ENCODE data around the gene MST1R.
"Not testable (repeated sequence)": the region's sequence is repeated elsewhere in the genome, so short reads cannot be mapped to it uniquely, and the experiment has no call there.

The MST1R gene

DNA sequence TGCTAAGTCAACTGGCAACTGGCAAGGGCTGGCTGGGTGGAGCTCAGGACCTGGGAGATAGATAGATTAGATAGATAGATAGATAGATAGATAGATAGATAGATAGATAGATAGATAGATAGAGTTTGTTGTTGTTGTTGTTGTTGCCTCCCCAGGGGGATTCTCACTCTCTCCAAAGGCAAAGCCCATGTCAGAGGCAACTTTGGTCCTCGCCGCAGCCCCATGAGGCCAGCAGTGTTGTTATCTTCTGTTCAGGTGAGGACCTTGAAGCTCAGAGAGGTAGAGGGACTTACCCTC is 7.4 kb upstream of the MST1R start:
- no peak for DNase-seq

GRCh38 chr3:49910409-49911123 is 6.9 kb upstream of the MST1R start:
- no peak for DNase-seq

DNA sequence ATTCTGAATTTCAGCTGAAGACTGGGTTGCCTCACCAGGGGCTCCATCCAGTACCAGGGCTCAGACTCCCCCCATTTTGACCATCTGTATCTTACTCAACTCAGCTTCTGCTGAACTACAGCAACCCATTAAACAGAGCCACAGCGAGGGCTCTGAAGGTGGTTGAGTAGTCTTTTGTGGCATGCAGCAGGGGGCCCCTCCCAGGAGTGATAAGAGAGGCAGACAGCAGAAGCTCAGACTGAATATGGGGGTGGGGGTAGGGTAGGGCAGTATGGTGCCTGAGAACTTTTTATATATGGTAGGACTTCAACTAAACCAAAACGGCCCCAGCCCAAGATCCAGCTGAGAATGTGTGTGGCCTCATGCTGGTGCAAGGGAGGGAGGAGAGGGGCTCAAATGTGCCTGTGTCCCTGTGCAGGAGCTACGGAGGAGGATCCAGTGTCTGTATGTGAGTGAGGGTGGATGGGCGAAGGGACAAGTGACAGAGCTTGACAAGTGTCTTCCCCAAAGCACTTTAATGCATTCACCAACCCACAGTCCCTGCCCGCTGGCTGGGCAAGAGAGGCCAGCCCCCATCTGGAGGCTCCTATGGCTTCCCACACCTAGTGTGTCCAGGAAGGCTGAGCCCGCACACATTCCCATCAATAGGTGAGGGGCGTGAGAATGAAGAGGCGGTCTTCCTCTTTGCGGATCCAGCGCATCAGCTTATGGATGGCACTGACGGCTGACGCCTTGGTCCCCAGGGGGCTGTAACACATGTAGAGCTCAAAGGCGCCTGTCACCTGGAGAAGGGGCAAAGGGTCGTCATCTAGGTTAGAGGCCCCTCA is 4.9 kb upstream of the MST1R start:
- no peak for DNase-seq

DNA sequence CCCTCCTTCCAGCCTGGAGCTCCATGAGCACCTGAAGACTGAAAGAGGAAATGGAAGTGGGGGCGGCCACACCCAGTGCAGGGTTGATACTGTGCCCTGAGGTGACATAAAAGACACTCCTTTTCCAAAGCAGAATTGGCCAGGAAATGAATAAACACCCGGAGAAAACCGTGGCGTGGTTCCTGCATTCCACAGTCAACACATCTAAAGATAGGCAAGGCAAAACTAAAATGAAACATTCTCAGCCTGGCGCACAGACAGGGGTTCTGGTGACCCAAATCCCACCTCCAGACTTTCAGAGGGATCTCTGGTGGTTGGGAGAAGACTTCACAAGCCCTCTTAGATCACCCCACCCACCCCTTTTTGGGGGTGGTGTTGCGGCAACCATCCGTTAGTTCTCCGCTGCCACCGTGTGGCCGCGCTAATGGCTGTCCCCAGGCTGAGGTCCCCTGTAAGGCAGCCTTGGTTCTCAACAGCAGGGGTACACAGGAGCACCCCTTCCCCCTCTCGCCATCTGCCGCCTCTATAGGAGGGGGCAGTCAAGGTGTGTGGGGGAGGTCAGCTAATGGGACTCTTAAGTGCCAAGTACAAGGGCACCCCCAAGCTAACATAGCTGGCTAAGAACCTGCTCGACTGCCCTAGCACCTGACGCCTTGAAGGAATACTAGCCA is 2.5 kb upstream of the MST1R start:
- DNase-seq = peak; percentile 41

GRCh38 chr3:49904448-49904847 is 775 bp upstream of the MST1R start:
- not testable (repeated sequence) for DNase-seq

DNA sequence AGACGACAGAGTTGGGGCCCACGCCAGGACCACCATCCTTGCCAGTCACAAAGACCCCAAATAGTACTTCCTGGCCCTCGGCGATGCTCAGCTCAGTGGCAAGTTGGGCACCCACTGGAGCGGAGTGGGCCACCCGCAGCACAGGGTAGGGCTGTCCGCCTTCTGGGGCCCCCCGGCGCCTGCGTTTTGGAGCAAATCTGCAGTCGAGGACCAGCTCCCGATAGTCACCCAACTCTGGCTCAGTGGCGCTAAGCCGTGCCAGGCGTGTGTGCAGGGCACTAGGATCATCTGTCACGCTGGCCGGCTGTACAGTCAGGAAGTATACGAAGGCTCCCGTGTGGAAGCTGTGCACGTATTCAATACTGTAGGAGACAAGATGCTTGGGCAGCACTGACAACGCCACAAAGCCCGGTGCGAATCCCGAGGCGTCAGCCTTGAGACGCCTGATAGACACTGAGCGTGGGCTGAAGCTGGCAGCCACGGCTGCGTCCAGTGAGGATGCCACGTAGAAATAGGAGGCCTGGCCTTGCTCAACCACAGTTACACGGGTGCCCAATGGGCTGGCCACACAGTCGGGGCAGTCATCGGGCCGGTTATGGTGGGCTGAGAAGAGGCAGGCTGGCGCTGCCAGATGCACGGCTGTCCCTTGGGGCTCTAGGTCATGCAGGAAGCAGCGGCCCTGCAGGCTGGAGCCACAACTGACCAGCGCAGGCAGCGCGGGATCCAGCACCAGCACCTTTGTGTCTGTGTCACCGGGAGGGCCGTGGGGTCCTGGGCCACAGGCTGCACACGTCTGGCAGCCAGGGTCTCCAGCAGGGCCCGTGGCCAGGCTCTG is 945 bp downstream of the MST1R start:
- no peak for DNase-seq

GRCh38 chr3:49901366-49902339 is 2.0 kb downstream of the MST1R start:
- DNase-seq = no peak

DNA sequence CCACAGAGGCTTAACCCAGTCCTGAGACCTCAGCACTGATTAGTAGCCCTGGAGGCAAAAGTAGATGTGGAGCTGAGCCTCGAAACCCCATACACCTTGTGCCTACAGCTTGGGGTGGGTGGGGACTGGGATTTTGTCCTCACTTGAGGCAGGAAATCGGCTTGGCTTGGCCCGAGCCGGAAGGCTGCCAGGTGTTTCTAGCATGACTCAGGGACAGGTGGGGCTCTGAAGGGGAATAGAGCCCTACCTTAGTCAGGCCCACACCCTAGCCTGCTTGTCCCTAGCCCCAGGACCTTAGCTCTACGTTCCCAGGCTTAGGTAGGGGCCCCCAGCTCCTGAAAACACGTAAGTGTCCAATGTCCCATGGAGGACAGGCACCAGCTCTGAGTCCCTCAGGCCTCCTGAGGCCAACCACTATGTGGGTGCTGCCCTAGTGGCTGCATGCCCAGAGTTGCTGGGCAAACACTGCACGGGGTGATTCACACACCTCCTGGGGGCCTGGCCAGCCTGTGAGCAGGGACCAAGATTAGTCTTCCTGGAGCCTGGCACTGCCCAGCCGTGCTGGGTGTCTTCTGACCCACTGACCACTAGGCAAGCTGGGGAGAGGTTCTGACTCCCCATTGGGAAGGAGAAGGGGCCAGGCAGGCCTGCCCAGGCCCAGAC is 3.1 kb downstream of the MST1R start:
- DNase-seq = peak; percentile 23

GRCh38 chr3:49899815-49900214 is 3.9 kb downstream of the MST1R start:
- peak; percentile 7 for DNase-seq

GRCh38 chr3:49898991-49899390 is 4.7 kb downstream of the MST1R start:
- DNase-seq = no peak

DNA sequence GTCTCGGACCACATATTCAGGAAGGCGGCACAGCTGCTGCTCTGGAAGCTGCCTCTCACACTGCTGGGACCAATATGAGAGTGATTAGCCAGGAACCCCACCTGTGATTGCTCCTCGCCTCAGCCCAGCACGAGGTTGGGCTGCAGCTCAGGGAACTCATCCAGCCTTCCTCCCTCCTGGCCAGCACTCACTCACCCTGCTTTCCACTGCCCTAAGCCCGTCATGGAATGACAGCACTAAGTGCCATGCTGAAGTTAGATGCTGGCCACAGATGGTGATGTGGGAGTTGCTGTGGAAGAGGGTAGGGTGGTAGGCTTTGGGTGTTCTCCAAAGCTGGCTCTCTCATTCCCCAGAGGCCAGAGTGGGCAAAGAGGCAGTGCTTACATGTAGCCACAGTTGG is 7.3 kb downstream of the MST1R start:
- DNase-seq = no peak

DNA sequence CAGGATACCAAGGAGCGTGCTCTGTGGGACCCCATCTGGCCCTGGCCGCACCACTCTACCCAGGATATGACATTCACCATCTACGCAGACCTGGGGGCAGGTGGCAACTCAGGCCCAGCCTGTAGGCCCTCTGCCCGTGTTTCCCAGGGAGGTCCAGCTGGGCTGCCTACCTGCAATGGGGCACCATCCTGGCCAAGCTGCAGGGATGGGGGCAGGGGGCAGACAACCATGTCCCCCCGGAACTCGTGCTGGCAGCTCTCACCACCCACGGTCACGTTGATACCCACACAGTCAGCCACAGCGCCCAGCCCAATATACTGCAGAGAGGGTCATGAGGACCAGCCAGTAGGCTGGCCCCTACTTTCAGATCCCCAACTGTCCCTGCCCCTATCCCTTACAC is 7.9 kb downstream of the MST1R start:
- no peak for DNase-seq

DNA sequence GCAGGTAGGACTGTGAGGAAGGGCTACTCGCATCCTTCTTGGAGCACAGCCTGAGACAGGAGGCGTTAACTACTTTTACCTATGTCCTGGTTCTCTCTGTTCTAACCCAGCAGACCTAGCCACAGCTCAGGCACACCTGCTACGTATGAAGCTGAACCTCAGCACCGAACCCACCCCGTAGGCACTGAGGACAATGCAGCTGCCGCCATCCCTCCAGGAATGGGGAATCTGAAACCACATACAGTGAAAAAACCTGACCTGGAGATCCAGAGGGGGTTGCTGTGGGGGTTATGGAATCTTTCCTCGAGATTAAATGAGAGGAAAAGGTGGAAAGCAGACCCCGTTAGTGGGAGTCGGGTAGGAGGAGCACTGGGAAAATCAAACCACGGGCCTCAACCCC is 14.4 kb downstream of the MST1R start:
- DNase-seq = no peak

DNA sequence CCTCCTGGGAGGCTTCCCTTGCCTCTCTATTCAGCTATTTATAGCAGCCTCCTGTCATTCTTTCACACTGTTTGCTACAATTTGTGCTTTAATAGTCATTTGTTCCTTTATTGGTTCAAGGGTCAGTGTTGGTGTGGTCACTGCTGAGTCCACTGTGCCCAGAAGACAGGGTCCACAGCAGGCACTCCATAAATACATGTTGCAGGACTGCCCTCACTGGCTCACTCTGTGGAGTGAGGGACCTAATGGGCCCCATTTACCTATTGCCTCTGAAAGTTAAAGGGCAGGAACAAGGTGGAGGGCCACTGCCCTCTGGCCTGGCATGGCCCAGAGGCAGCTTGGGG is 16.8 kb downstream of the MST1R start:
- DNase-seq = no peak

- no peak for DNase-seq
These were observed 19.7 kb downstream of the MST1R start for GRCh38 chr3:49883998-49884397.

DNA sequence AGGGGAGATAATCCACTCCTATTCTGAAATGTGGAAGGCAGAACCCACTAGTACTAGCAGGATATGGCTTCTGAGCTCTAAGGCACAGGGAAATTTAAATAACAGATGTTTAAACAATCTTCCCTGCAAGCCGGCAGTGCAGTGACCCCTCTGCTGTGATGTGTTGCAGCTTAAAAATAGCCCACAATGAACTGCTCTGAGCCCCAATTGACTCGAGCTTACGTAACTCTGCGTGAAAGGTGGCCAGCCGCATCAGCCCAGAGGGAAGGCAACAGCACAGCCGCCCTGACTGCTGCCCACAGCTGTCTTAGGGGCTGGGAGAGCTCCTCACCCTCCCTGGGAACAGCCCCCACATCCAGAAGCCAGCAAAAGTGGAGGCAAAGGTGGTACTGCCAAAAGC is 21.5 kb downstream of the MST1R start:
- no peak for DNase-seq

GRCh38 chr3:49880581-49881315 is 22.9 kb downstream of the MST1R start:
- no peak for DNase-seq

- no peak for DNase-seq
These were observed 24.0 kb downstream of the MST1R start for GRCh38 chr3:49879721-49880120.

DNA sequence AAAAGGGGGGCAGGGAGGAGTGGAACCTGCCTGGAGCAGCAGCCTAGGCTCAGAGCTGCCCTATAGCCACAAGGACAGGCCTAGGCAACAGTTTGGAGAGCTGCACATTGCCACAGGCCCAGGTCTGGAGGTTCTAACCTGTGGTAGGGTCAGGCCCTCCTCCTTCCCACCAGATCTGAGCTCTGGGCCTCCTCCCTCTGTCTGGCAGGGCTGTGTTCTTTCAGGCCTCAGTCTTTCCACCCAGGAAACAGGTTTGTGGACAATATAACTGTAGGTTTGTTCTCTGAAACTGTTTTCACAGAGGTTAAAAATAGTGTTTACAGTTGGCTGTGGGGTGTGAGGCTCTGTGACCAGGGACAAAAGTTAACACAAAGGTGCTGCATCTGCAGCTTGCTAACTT is 25.0 kb downstream of the MST1R start:
- DNase-seq = no peak

GRCh38 chr3:49877716-49878115 is 26.0 kb downstream of the MST1R start:
- DNase-seq = no peak

DNA sequence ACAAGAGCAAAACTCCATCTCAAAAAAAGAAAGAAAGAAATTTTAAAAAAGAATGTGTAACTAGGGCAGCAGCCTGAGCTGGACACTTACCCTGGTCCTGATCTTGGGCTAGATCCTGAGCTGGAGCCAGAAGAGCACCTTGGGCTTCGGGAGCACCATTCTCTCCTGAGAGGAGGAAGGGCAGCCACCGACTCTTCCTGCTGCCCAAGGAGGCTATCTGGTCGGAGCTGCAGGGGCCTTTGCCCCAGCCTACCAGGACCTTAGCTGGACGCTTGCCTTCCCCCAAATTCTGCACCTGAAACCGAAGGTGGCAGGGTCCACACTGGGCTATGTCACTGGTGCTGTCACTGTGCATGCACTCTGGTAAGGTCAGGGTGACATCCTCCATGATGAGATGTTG is 27.1 kb downstream of the MST1R start:
- DNase-seq = no peak

Data from fibroblast of skin of back (primary cell).